ENCODE results near the gene SV2C.

DNA sequence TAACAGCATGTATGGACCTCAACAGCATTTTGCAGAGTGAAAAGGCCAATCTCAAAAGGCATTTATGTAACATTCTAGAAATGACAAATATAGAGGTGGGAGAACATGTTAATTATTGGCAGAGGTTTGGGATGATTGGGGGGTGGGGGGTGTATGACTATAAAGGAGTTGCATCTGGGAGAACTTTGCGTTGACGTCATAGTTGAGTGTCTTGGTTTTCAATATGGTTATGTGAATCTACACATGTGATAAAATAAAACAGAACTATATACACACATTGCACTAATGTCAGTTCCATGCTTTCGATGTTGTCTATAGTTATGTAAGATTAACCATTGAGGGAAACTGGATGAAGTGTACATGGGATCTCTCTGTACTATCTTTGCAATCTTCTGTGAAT, 139.1 kb downstream of the SV2C start:
- TF ChIP-seq, protein P1, sequence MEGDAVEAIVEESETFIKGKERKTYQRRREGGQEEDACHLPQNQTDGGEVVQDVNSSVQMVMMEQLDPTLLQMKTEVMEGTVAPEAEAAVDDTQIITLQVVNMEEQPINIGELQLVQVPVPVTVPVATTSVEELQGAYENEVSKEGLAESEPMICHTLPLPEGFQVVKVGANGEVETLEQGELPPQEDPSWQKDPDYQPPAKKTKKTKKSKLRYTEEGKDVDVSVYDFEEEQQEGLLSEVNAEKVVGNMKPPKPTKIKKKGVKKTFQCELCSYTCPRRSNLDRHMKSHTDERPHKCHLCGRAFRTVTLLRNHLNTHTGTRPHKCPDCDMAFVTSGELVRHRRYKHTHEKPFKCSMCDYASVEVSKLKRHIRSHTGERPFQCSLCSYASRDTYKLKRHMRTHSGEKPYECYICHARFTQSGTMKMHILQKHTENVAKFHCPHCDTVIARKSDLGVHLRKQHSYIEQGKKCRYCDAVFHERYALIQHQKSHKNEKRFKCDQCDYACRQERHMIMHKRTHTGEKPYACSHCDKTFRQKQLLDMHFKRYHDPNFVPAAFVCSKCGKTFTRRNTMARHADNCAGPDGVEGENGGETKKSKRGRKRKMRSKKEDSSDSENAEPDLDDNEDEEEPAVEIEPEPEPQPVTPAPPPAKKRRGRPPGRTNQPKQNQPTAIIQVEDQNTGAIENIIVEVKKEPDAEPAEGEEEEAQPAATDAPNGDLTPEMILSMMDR (IDR thresholded peaks at IDR 0.05) = no peak
- TF ChIP-seq POLR2A (IDR thresholded peaks at IDR 0.05) = no peak
